ENCODE results near the gene RNU2-1. TPM values are rescaled to one million over a fixed set of nuclear protein-coding genes. Genes with fewer than 3 reads are reported as not detected.
"Not testable (repeated sequence)": the region's sequence is repeated elsewhere in the genome, so short reads cannot be mapped to it uniquely, and the experiment has no call there.

RNU2-1 gene
- total RNA-seq, 2 experiments from 2014 or later, result 2,386 to 3,070 TPM

- CTCF ChIA-PET, result no interaction called here
- POLR2A ChIA-PET, result interaction anchor here (0.6 to 1.4 kb wide), 3 partner anchors 98 to 144 kb away, joined by 3 to 10 read pairs (median 3); no protein-coding TSS in a partner anchor
These were observed 16.8 kb downstream of the RNU2-1 start for GRCh38 chr17:43216762-43217613.

DNA sequence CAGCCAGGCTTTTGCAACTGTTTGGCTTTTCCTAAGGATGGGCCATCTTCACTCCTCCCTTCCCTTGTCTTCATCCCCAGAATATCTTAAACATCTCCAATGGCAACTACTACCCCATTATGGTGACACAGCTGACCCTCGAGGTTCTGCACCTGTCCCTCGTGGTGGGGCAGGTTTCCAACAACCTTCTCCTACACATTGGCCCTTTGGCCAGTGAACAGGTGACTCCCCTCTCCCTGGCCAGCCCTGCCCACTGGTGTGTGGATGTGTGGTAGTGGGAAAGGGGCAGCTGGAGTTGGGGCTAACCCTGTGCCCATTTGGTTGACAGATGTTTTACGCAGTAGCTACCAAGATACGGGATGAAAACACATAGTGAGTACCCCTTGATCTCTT lies 17.4 kb downstream of the RNU2-1 start:
- ChIA-PET CTCF (no interaction called here), POLR2A (interaction anchor here (0.6 kb wide), 1 partner anchor 100 kb away, joined by 10 read pairs; no protein-coding TSS in a partner anchor)

GRCh38 chr17:43215341-43215740 lies 18.4 kb downstream of the RNU2-1 start:
- CTCF ChIA-PET, result no interaction called here
- POLR2A ChIA-PET, result no interaction called here

DNA sequence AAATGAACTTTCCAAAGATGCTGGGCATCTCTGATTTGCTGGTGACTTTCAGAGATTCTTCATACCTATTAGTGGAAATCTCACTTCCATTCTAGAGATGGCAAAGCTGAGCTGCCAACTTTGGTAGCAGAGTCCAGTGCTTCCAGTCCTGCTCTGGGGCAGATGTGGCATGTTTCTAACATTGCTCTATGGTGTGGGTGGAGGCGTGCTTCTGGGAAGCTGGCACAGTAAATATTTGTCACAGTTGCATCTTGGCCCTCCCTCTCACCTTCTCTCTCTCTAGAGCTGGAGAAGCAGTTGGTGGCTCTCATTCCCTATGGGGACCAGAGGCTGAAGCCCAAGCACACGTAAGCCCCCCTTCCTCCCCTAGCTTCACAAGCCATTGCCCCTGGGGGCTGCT lies 20.2 kb downstream of the RNU2-1 start:
- CTCF ChIA-PET, result interaction anchor here (0.6 to 1.3 kb wide), 3 partner anchors 15 to 102 kb away, joined by 3 read pairs; no protein-coding TSS in a partner anchor
- POLR2A ChIA-PET, result interaction anchor here (0.7 to 0.8 kb wide), 2 partner anchors 102 to 694 kb away, joined by 6 to 10 read pairs; partner anchors contain the start of gene MPP2

DNA sequence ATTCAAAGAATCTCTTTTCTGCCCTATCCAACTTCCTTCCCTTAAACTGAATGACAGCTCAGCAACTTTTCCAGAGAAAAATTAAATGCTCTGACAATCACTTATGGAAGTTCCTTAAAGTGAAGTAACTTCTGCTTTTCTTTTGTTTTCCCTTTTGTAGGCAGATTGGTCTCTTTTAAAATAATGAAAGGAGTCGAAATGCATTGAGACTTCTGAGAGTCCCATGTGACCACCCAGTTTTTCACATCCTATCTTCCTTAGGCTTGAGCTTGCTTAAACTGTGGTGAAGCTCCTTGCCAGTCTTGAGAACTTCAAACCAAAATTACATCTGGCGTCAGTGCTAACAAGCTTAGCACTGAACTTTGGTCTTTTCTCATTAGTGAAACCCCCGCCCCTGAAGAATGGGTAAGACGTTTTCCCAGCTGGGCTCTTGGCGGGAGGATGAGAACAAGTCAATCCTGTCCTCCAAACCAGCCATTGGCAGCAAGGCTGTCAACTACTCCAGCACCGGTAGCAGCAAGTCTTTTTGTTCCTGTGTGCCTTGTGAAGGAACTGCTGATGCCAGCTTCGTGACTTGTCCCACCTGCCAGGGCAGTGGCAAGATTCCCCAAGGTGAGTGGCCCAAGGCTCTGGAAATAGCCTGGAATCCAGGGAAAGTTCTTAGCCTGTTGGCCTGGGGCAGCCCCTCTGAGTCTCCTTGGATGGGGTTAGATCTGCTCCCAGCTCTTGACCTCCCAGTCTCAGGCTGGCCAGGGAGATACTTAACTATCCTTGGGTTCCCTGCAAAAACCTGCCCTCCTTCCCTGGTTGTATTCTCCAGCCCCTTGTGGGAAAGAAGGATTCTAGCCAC lies 20.9 kb downstream of the RNU2-1 start:
- POLR2A ChIA-PET, result interaction anchor here (0.5 to 2.8 kb wide), 3 partner anchors 88 to 186 kb away, joined by 3 to 29 read pairs (median 5); partner anchors contain the start of genes ARL4D and BRCA1
- CTCF ChIA-PET, result interaction anchor here (1.2 to 1.3 kb wide), 2 partner anchors 97 to 103 kb away, joined by 3 read pairs; no protein-coding TSS in a partner anchor

DNA sequence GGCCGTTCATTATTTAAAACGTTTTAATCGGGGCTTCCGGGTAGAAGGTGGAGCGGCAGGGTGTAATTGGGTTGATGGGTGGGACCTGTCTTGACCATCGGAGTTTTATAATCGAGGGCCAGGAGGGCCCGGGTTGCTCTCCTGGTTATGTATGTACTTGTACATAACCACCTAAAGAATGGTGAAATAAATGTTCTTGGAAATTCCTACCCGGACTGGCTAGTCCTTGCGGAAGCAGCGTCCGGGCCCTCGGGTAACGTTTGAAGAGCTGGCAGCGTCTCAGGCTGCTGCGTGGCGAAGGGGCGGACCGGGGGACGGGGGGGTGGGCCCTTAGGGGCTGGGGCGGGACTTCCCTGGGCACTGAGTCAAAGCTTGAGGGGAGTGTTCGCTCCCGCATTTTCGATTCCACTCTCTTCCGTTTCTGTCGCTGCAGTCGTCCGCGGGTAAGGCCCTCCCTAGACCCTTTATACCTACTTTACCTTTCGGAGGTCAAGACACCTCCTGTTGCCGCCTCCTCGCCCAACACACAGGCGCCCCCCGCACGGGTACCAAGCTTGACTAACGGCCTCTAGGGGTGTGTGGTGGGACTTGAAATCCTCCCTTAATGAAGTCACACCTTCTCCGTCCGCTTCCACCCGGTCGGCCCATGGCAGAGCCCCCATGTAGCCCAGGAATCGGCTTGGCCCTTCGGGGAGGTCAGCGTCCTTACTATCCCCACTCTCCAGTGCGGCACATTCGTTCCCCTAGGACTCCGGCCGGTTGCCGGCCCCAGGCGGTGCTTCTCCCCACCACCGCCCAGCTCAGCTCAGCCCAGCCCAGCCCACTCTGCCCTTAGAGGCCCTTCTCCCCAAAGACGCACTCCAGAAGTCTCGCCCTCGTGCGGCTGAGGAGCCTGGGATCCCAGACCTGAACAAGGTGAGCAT lies 22.0 kb downstream of the RNU2-1 start, which contains the start of gene TMEM106A:
TMEM106A (plus strand) TSS at position 396 of the 923 bp plus-strand sequence. CDS start 1,167 bp downstream, outside the sequence.
- ChIA-PET POLR2A (interaction anchor here (0.6 to 2.8 kb wide), 8 partner anchors 14 to 1518 kb away, joined by 3 to 29 read pairs (median 4); partner anchors contain the start of genes BRCA1 and NBR1), CTCF (no interaction called here)

DNA sequence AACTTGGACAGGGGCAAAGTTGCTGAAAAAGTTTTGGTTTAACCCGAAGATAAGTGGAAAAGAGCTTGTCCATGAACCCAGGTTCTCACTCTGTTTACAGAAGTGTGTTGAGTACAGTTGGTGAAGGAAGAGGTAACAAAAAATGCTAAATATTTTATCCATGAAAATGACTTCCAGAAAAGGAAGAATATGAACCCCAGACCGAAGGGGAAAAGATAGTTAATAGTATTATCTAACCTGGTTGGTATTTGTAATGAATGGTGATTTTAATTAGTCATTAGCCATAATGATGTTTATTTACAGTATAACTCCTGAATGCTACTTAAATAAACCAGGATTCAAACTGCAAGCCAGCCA lies 22.7 kb downstream of the RNU2-1 start:
- POLR2A ChIA-PET, result interaction anchor here (0.6 to 2.8 kb wide), 4 partner anchors 13 to 1025 kb away, joined by 3 to 29 read pairs (median 4); no protein-coding TSS in a partner anchor
- CTCF ChIA-PET, result no interaction called here

GRCh38 chr17:43210576-43210975 lies 23.2 kb downstream of the RNU2-1 start:
- ChIA-PET CTCF (no interaction called here), POLR2A (interaction anchor here (2.8 kb wide), 1 partner anchor 105 kb away, joined by 29 read pairs; no protein-coding TSS in a partner anchor)

GRCh38 chr17:43203013-43203412 lies 30.8 kb downstream of the RNU2-1 start:
- POLR2A ChIA-PET, CTCF ChIA-PET: not testable (repeated sequence)

DNA sequence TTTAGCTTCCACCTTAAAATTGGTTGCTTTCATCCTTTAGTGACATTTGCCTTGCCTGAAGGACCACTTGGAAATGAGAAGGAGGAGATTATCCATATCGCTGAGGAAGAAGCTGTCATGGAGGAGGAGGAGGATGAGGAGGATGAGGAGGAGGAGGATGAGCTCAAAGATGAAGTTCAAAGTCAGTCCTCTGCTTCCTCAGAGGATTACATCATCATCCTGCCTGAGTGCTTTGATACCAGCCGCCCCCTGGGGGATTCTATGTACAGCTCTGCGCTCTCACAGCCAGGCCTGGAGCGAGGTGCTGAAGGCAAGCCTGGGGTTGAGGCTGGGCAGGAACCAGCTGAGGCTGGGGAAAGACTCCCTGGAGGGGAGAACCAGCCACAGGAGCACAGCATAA lies 33.6 kb downstream of the RNU2-1 start:
- POLR2A ChIA-PET, result interaction anchor here (1.2 to 1.6 kb wide), 2 partner anchors 115 to 116 kb away, joined by 3 to 7 read pairs; no protein-coding TSS in a partner anchor
- CTCF ChIA-PET, result interaction anchor here (0.6 to 1.3 kb wide), 2 partner anchors 115 to 167 kb away, joined by 4 read pairs; no protein-coding TSS in a partner anchor

DNA sequence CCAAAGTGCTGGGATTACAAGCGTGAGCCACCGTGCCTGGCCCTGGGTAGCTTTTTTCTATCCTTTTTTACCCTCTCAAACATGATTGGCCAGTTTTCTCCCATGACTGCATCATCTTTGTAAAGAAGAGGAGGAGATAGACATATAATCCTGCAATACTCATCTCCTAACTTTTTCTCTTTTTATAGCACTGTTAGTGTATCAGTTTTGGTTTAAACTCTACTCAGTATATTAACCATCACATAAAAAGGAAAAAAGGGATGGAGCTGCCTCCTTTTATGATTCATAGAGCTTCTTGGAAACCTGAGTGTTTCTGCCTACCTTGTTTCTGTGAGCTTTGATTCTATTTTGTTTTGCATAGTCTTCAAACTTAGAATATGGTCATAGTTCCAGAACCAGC lies 34.1 kb downstream of the RNU2-1 start:
- POLR2A ChIA-PET, result interaction anchor here (1.2 to 1.6 kb wide), 2 partner anchors 115 to 116 kb away, joined by 3 to 7 read pairs; no protein-coding TSS in a partner anchor
- CTCF ChIA-PET, result interaction anchor here (0.6 to 1.3 kb wide), 3 partner anchors 116 to 470 kb away, joined by 3 to 4 read pairs (median 4); no protein-coding TSS in a partner anchor

DNA sequence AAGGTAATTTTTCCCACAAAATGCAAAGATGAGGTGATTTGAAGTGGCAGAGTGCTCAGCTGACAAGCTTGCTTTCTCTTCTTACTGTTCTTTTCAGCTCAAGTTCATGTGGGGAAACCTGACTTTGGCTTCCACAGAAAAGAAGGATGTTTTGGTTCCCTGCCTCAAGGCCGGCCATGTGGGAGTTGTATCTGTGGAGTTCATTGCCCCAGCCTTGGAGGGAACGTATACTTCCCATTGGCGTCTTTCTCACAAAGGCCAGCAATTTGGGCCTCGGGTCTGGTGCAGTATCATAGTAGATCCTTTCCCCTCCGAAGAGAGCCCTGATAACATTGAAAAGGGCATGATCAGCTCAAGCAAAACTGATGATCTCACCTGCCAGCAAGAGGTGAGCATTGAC lies 40.5 kb downstream of the RNU2-1 start:
- POLR2A ChIA-PET, result no interaction called here
- CTCF ChIA-PET, result no interaction called here

- POLR2A ChIA-PET, CTCF ChIA-PET: not testable (repeated sequence)
These were observed 47.1 kb downstream of the RNU2-1 start for GRCh38 chr17:43186656-43187055.

GRCh38 chr17:43183921-43184320 lies 49.9 kb downstream of the RNU2-1 start:
- ChIA-PET CTCF (no interaction called here), POLR2A (interaction anchor here (0.7 kb wide), 1 partner anchor 1828 kb away, joined by 3 read pairs; no protein-coding TSS in a partner anchor)

Other genes with a start within 250 kb of the RNU2-1 start
- 1,000 to 10,000 TPM; 1,386 to 1,409 TPM for gene RPL27, start 235.6 kb downstream of the RNU2-1 start, total RNA-seq
- 10 to 100 TPM; 19.0 to 21.9 TPM for gene IFI35, start 227.2 kb downstream of the RNU2-1 start, total RNA-seq
- gene VAT1, start 211.6 kb downstream of the RNU2-1 start, total RNA-seq, result 10 to 100 TPM; 33.6 to 36.0 TPM
- gene RND2, start 208.7 kb downstream of the RNU2-1 start, total RNA-seq, result under 1 TPM; 0.06 TPM
- gene BRCA1, start 108.6 kb downstream of the RNU2-1 start, total RNA-seq, result 10 to 100 TPM; 77.5 to 82.1 TPM
- 10 to 100 TPM; 35.5 to 37.0 TPM for gene NBR1, start 62.8 kb downstream of the RNU2-1 start, total RNA-seq
- gene TMEM106A, start 22.1 kb downstream of the RNU2-1 start, total RNA-seq, result 1 to 10 TPM; 8.6 to 9.6 TPM
- under 1 TPM in 1 of 2 experiments, not detected in 1; 0.31 TPM for gene CCDC200, start 5.4 kb downstream of the RNU2-1 start, total RNA-seq
- 1 to 10 TPM; 2.2 to 2.6 TPM for gene ARL4D, start 165.0 kb upstream of the RNU2-1 start, total RNA-seq
- gene DHX8, start 250.0 kb upstream of the RNU2-1 start, total RNA-seq, result 10 to 100 TPM; 53.6 to 55.4 TPM

All from activated CD8-positive, alpha-beta memory T cell treated with anti-CD3 and anti-CD28 coated beads for 36 hours (primary cell).